HG03097 (cell line): ENCODE data around the gene CACNA1C.

Experiments used
- ATAC-seq: cut with Tn5 transposase; IDR thresholded peaks from one replicate; pipeline ENCODE4 v1.9.1; 2021; ENCODE audit not compliant: unreplicated experiment, low FRiP score

CACNA1C gene

GRCh38 chr12:2351161-2351560 lies 298.4 kb downstream of the CACNA1C start:
- no peak for ATAC-seq

- no peak for ATAC-seq
Observed at GRCh38 chr12:2352203-2352602, 299.4 kb downstream of the CACNA1C start.

GRCh38 chr12:2353281-2353680 lies 300.5 kb downstream of the CACNA1C start:
- no peak for ATAC-seq

- no peak for ATAC-seq
Observed at GRCh38 chr12:2353691-2354090, 300.9 kb downstream of the CACNA1C start.

GRCh38 chr12:2354151-2354991 lies 301.6 kb downstream of the CACNA1C start:
- ATAC-seq: no peak

- no peak for ATAC-seq
Observed at GRCh38 chr12:2355198-2355597, 302.4 kb downstream of the CACNA1C start.

- ATAC-seq: no peak
Observed at GRCh38 chr12:2355604-2356003, 302.8 kb downstream of the CACNA1C start.

GRCh38 chr12:2356601-2357125 lies 303.9 kb downstream of the CACNA1C start:
- no peak for ATAC-seq

GRCh38 chr12:2358986-2359658 lies 306.3 kb downstream of the CACNA1C start:
- ATAC-seq: no peak

- ATAC-seq: no peak
Observed at GRCh38 chr12:2359725-2360629, 307.2 kb downstream of the CACNA1C start.

- no peak for ATAC-seq
Observed at GRCh38 chr12:2360630-2361170, 307.9 kb downstream of the CACNA1C start.

GRCh38 chr12:2363836-2364609 lies 311.2 kb downstream of the CACNA1C start:
- no peak for ATAC-seq

GRCh38 chr12:2364631-2365051 lies 311.9 kb downstream of the CACNA1C start:
- ATAC-seq: no peak

- ATAC-seq: no peak
Observed at GRCh38 chr12:2366711-2367110, 313.9 kb downstream of the CACNA1C start.

GRCh38 chr12:2372178-2372577 lies 319.4 kb downstream of the CACNA1C start:
- ATAC-seq: no peak

GRCh38 chr12:2372735-2373134 lies 319.9 kb downstream of the CACNA1C start:
- no peak for ATAC-seq

GRCh38 chr12:2373307-2373706 lies 320.5 kb downstream of the CACNA1C start:
- ATAC-seq: no peak

- no peak for ATAC-seq
Observed at GRCh38 chr12:2374092-2374906, 321.5 kb downstream of the CACNA1C start.

- ATAC-seq: no peak
Observed at GRCh38 chr12:2375871-2376270, 323.1 kb downstream of the CACNA1C start.
